Upper lobe of right lung (tissue), 1 donor: ENCODE data around the gene WDFY2. TPM values are rescaled to one million over a fixed set of nuclear protein-coding genes. Genes with fewer than 3 reads are reported as not detected.

Experiments
- ATAC-seq: fragments of 200-7000 bp; cut with Tn5 transposase; one replicate; pipeline ENCODE4 v1.9.1; 2020; ENCODE audit warnings: mild to moderate bottlenecking, moderate library complexity
- DNase-seq: peaks from one replicate; pipeline ENCODE4 v3.0.0-alpha.2; 2020
- H3K27ac ChIP-seq: fragments of 200-600 bp; one replicate; pipeline ENCODE4 v1.8.0; 2022
- H3K27me3 ChIP-seq: fragments of 200-600 bp; one replicate; pipeline ENCODE4 v1.8.0; 2022; ENCODE audit warnings: mild to moderate bottlenecking
- H3K36me3 ChIP-seq: fragments of 200-600 bp; one replicate; pipeline ENCODE4 v1.8.0; 2022
- H3K4me1 ChIP-seq: fragments of 200-600 bp; one replicate; pipeline ENCODE4 v1.8.0; 2022
- H3K4me3 ChIP-seq: fragments of 200-600 bp; one replicate; pipeline ENCODE4 v1.8.0; 2022; ENCODE audit warnings: mild to moderate bottlenecking
- H3K9me3 ChIP-seq: fragments of 200-600 bp; one replicate; pipeline ENCODE4 v1.8.0; 2022
- CTCF ChIP-seq: fragments of 200-600 bp; IDR thresholded peaks from one replicate; pipeline ENCODE4 v1.8.0; 2022; ENCODE audit warnings: antibody characterized with exemption
- intact Hi-C: fragments of 100-400 bp; cut with DNase I; formaldehyde crosslinking; loops from one replicate; pipeline ENCODE4 v1.11.0; 2022
- total RNA-seq: library from RNA; stranded (reverse); fragmentation: NEBNext Ultra II Directional; extraction: Animal tissue kit (Norgen Biotek cat#: 25700); gene quantifications from one replicate; pipeline ENCODE4 v1.2.1, GENCODE V29; 2021
- donor health status: DM: no; HTN: yes; CAD: no; lungs with severe emphysema.

The WDFY2 gene
- total RNA-seq, 1 donor from 2014 or later = 13.1 TPM

- Histone ChIP-seq H3K27me3 (no peaks in the 10 kb centered on the region), H3K4me3 (no peak overlapping the region), H3K9me3 (no peaks in the 10 kb centered on the region), H3K4me1 (no peaks in the 10 kb centered on the region), H3K27ac (no peak overlapping the region), H3K36me3 (peaks cover 10% of the 10 kb centered on the region)
- TF ChIP-seq CTCF = no peak
- ATAC-seq (no peak), DNase-seq (no peak)
- intact Hi-C loops = no loop called here
Observed at GRCh38 chr13:51726446-51727193, 142.4 kb downstream of the WDFY2 start.

- intact Hi-C loops = no loop called here
- Histone ChIP-seq H3K36me3 (peaks cover 10% of the 10 kb centered on the region), H3K4me1 (no peaks in the 10 kb centered on the region), H3K4me3 (no peak overlapping the region), H3K27me3 (no peaks in the 10 kb centered on the region), H3K9me3 (no peaks in the 10 kb centered on the region), H3K27ac (no peak overlapping the region)
- TF ChIP-seq CTCF = no peak
- no peak for DNase-seq
- ATAC-seq = no peak
Observed at GRCh38 chr13:51727634-51728274, 143.5 kb downstream of the WDFY2 start.

- intact Hi-C loops = no loop called here
- no peak overlapping the region for H3K27ac ChIP-seq
- H3K4me1 ChIP-seq = peaks cover 2% of the 10 kb centered on the region
- no peaks in the 10 kb centered on the region for H3K9me3 ChIP-seq
- H3K27me3 ChIP-seq = no peaks in the 10 kb centered on the region
- ATAC-seq (no peak), DNase-seq (no peak)
- no peak for TF ChIP-seq CTCF
- H3K36me3 ChIP-seq = peaks cover 10% of the 10 kb centered on the region
- H3K4me3 ChIP-seq = no peak overlapping the region
Observed at GRCh38 chr13:51728275-51728673, 144.0 kb downstream of the WDFY2 start.

- DNase-seq (no peak), ATAC-seq (no peak)
- Histone ChIP-seq H3K4me1 (peaks cover 9% of the 10 kb centered on the region), H3K27me3 (no peaks in the 10 kb centered on the region), H3K4me3 (no peak overlapping the region), H3K9me3 (no peaks in the 10 kb centered on the region), H3K36me3 (peaks cover 10% of the 10 kb centered on the region), H3K27ac (no peak overlapping the region)
- intact Hi-C loops = no loop called here
- no peak for TF ChIP-seq CTCF
Observed at GRCh38 chr13:51728972-51729371, 144.7 kb downstream of the WDFY2 start.

GRCh38 chr13:51729866-51730553 is 145.7 kb downstream of the WDFY2 start:
- Histone ChIP-seq H3K4me1 (peaks cover 9% of the 10 kb centered on the region), H3K27me3 (no peaks in the 10 kb centered on the region), H3K36me3 (peaks cover 10% of the 10 kb centered on the region), H3K27ac (peak overlapping the region; percentile 17), H3K4me3 (no peak overlapping the region), H3K9me3 (no peaks in the 10 kb centered on the region)
- DNase-seq (no peak), ATAC-seq (peak; percentile 32)
- intact Hi-C loops = no loop called here
- TF ChIP-seq CTCF = no peak
